Loucy (cell line): ENCODE data around the gene RFC4.

Source experiments
- CTCF ChIP-seq: fragments of 200-600 bp; sonication (generic); conservative IDR thresholded peaks from 2 replicates; pipeline ENCODE4 v1.5.1; 2014; ENCODE audit warnings: mild to moderate bottlenecking, antibody characterized with exemption, low read length
- EZH2phosphoT487 ChIP-seq: fragments of 200-600 bp; IDR thresholded peaks from 2 replicates; pipeline ENCODE4 v1.6.1; 2018; ENCODE audit warnings: antibody characterized with exemption, mild to moderate bottlenecking, moderate library complexity, borderline replicate concordance

- TF ChIP-seq CTCF (no peak), EZH2phosphoT487 (no peak)
Observed at GRCh38 chr3:186824430-186825139, 18.3 kb upstream of the RFC4 start.
